Measurements from ENCODE around the gene MYCT1. TPM values are rescaled to one million over a fixed set of nuclear protein-coding genes. Genes with fewer than 3 reads are reported as not detected.

Gene MYCT1
- total RNA-seq, 1 experiment from 2014 or later, result 1.5 TPM

- Mint-ChIP-seq H3K9me3 (no peaks in the 10 kb centered on the region), H3K27me3 (ENCODE audit: low read depth) (no peaks in the 10 kb centered on the region), H3K27ac (no peak overlapping the region), H3K4me3 (no peak overlapping the region), H3K4me1 (peaks cover 14% of the 10 kb centered on the region), H3K36me3 (no peaks in the 10 kb centered on the region)
- ChIA-PET CTCF (interaction anchor here (0.8 to 2.9 kb wide), 3 partner anchors 106 to 199 kb away, joined by 3 to 29 read pairs (median 4); no protein-coding TSS in a partner anchor), POLR2A (no interaction called here)
- DNase-seq (ENCODE audit: low spot score) (no peak), ATAC-seq (no peak)
- TF ChIP-seq ZNF219 (CRISPR knock-in tag; IDR thresholded peaks at IDR 0.05; ENCODE audit: borderline replicate concordance) (no peak), EMX1 (CRISPR knock-in tag; IDR thresholded peaks at IDR 0.05) (no peak), KAT7 (CRISPR knock-in tag; IDR thresholded peaks at IDR 0.05; ENCODE audit: borderline replicate concordance) (no peak), ZNF121 (CRISPR knock-in tag; IDR thresholded peaks at IDR 0.05) (no peak), USF2 (CRISPR knock-in tag; IDR thresholded peaks at IDR 0.05) (no peak), GTF2I (CRISPR knock-in tag; conservative IDR thresholded peaks at IDR 0.05) (no peak), AFF4 (CRISPR knock-in tag; IDR thresholded peaks at IDR 0.05; ENCODE audit: borderline replicate concordance) (no peak), NFYB (CRISPR knock-in tag; conservative IDR thresholded peaks at IDR 0.05; ENCODE audit: low read depth) (no peak), FOXK1 (CRISPR knock-in tag; IDR thresholded peaks at IDR 0.05) (no peak), ZNF138 (CRISPR knock-in tag; conservative IDR thresholded peaks at IDR 0.05) (no peak), ZBTB43 (CRISPR knock-in tag; IDR thresholded peaks at IDR 0.05) (no peak), NR2C2 (CRISPR knock-in tag; IDR thresholded peaks at IDR 0.05) (no peak), RORB (CRISPR knock-in tag; IDR thresholded peaks at IDR 0.05) (no peak), CREB1 (CRISPR knock-in tag; IDR thresholded peaks at IDR 0.05) (no peak), ZNF263 (CRISPR knock-in tag; IDR thresholded peaks at IDR 0.05; ENCODE audit: low read depth) (no peak), JAZF1 (CRISPR knock-in tag; IDR thresholded peaks at IDR 0.05) (no peak), TP53 (CRISPR knock-in tag; IDR thresholded peaks at IDR 0.05) (no peak), JUN (CRISPR knock-in tag; IDR thresholded peaks at IDR 0.05) (no peak), CDX4 (CRISPR knock-in tag; IDR thresholded peaks at IDR 0.05; ENCODE audit: borderline replicate concordance) (no peak), ZNF281 (CRISPR knock-in tag; IDR thresholded peaks at IDR 0.05) (no peak)
Measured at GRCh38 chr6:152749336-152749735, 51.6 kb downstream of the MYCT1 start.

All from WTC11 (cell line).